ENCODE measurements around the gene TSHZ2. TPM values are rescaled to one million over a fixed set of nuclear protein-coding genes. Genes with fewer than 3 reads are reported as not detected.

TSHZ2 gene
- total RNA-seq, 2 experiments from 2014 or later, result 0.38 to 0.54 TPM

DNA sequence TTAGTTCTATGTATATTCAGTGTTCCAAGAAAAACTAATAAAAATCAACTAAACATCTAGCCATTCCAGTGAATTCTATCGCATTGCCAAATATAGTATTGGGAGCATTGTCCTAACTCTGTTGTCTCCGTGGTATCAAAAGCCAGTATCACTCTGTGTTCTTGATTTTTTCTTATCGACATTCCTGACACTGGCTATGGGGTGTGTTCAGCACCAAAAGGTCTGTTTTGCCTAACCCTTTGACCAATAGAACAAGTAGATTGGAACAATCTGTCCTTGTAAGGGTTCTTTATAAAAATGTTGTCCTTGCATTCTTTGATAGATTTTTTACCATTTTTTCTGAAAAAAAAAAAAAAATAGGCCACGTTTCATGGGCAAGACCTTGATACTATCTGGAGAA is 161.5 kb downstream of the TSHZ2 start:
- ChIA-PET CTCF (no interaction called here), POLR2A (no interaction called here)
- Mint-ChIP-seq H3K36me3 (ENCODE audit: low read depth) (no peaks in the 10 kb centered on the region), H3K9me3 (no peaks in the 10 kb centered on the region), H3K4me1 (ENCODE audit: low read depth) (no peaks in the 10 kb centered on the region), H3K27ac (no peak overlapping the region), H3K4me3 (no peak overlapping the region), H3K27me3 (peaks cover 11% of the 10 kb centered on the region)
- intact Hi-C loops (cut with micrococcal nuclease), result no loop called here
- ATAC-seq (no peak), DNase-seq (no peak)
- no peak for TF ChIP-seq CTCF (IDR thresholded peaks at IDR 0.05)

DNA sequence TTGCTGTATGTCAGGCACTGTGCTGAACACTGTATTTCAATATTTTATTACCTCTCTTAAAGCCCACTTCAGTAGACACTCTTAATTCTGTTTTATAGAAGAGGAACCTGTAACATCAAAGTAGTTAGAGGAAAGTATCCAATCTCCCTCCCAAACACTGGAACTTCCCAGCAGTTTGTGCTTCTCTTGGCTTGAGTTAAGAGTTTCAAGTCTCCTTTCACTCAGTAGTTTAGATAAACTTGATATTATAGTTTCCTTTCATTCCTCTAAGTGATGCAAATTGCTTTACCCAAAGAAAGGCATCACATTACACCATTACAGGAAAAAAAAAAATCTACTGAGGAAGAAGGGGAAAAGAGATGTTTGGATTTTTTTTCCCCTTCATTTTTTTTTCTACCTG is 164.3 kb downstream of the TSHZ2 start:
- DNase-seq, result no peak
- intact Hi-C loops (cut with micrococcal nuclease), result no loop called here
- Mint-ChIP-seq H3K4me1 (ENCODE audit: low read depth) (no peaks in the 10 kb centered on the region), H3K27ac (no peak overlapping the region), H3K9me3 (no peaks in the 10 kb centered on the region), H3K4me3 (no peak overlapping the region), H3K27me3 (peaks cover 10% of the 10 kb centered on the region), H3K36me3 (ENCODE audit: low read depth) (no peaks in the 10 kb centered on the region)
- ChIA-PET CTCF (no interaction called here), POLR2A (no interaction called here)
- TF ChIP-seq CTCF (IDR thresholded peaks at IDR 0.05), result no peak
- ATAC-seq, result no peak

- no peak for TF ChIP-seq CTCF (IDR thresholded peaks at IDR 0.05)
- H3K27ac Mint-ChIP-seq, result no peak overlapping the region
- CTCF ChIA-PET, result interaction anchor here (1.1 kb wide), 1 partner anchor 409 kb away, joined by 4 read pairs; no protein-coding TSS in a partner anchor
- POLR2A ChIA-PET, result no interaction called here
- ATAC-seq (peak; percentile 58), DNase-seq (no peak)
- intact Hi-C loops (cut with micrococcal nuclease), result no loop called here
- no peaks in the 10 kb centered on the region for H3K4me1 Mint-ChIP-seq (ENCODE audit: low read depth)
- no peaks in the 10 kb centered on the region for H3K36me3 Mint-ChIP-seq (ENCODE audit: low read depth)
- H3K9me3 Mint-ChIP-seq, result no peaks in the 10 kb centered on the region
- H3K4me3 Mint-ChIP-seq, result no peak overlapping the region
- peaks cover 9% of the 10 kb centered on the region for H3K27me3 Mint-ChIP-seq
These were observed 166.5 kb downstream of the TSHZ2 start for GRCh38 chr20:53138454-53139262.

GRCh38 chr20:53141201-53142050 is 169.3 kb downstream of the TSHZ2 start:
- TF ChIP-seq CTCF (IDR thresholded peaks at IDR 0.05), result no peak
- CTCF ChIA-PET, result no interaction called here
- Mint-ChIP-seq H3K4me1 (ENCODE audit: low read depth) (peaks cover 10% of the 10 kb centered on the region), H3K27ac (no peak overlapping the region), H3K4me3 (no peak overlapping the region), H3K27me3 (peaks cover 4% of the 10 kb centered on the region), H3K36me3 (ENCODE audit: low read depth) (no peaks in the 10 kb centered on the region), H3K9me3 (no peaks in the 10 kb centered on the region)
- POLR2A ChIA-PET, result interaction anchor here (0.7 kb wide), 1 partner anchor 291 kb away, joined by 3 read pairs; no protein-coding TSS in a partner anchor
- intact Hi-C loops (cut with micrococcal nuclease), result no loop called here
- ATAC-seq (no peak), DNase-seq (no peak)
